HCT116 (cell line): ENCODE results near the gene ADAM10. TPM values are rescaled to one million over a fixed set of nuclear protein-coding genes. Genes with fewer than 3 reads are reported as not detected.

Experiments used
- ATAC-seq: fragments of 200-7000 bp; cut with Tn5 transposase; 2 replicates; pipeline ENCODE4 v1.9.1; 2020; ENCODE audit warnings: mild to moderate bottlenecking, moderate library complexity
- BruUV-seq: library from RNA; stranded (reverse); fragments of 400-500 nt; replicated peaks from 2 replicates; lab custom pipeline; 2021; lab: Mats Ljungman, UMichigan
- CTCF ChIA-PET: fragments of 300-600 bp; sonication (Branson Sonifier 250); formaldehyde crosslinking; loops from one replicate; lab custom pipeline; 2021; ENCODE audit warnings: antibody characterized with exemption; lab: Charles Lee
- POLR2A ChIA-PET: fragments of 300-600, 350-600 bp; sonication (Branson Sonifier 250); formaldehyde crosslinking; loops from one replicate; lab custom pipeline; 2021; ENCODE audit warnings: antibody characterized with exemption; lab: Charles Lee
- RAD21 ChIA-PET, 2 experiments: fragments of 300-600 bp; sonication (Branson Sonifier 250); formaldehyde crosslinking; loops; one replicate each; lab custom pipeline; 2023; ENCODE audit warnings: low total read pairs in 2 of 2; ENCODE audit not compliant: uncharacterized antibody in 2 of 2, unreplicated experiment in 2 of 2, low non-redundant PET in 1 of 2; lab: Charles Lee
- DNase-seq: peaks from one replicate; pipeline ENCODE4 v3.0.0-alpha.2; 2010; ENCODE audit warnings: low read depth, low spot score
- H2AFZ ChIP-seq: fragments of 200-600 bp; shearing (Covaris generic), sonication (generic); 2 replicates; pipeline ENCODE4 v1.6.1; 2017; ENCODE audit warnings: low read depth, mixed run types, mixed read lengths, antibody characterized with exemption, low read length; ENCODE audit not compliant: poor library complexity, severe bottlenecking
- H3K27ac ChIP-seq: 2 replicates; pipeline ENCODE4 v1.5.1; 2012; ENCODE audit warnings: low read depth, low read length
- H3K27me3 ChIP-seq: fragments of 200-600 bp; sonication (generic); 2 replicates; pipeline ENCODE4 v1.6.1; 2016; ENCODE audit warnings: mixed run types, low read length, mixed read lengths; ENCODE audit not compliant: insufficient read depth
- H3K36me3 ChIP-seq, 2 experiments: fragments of 200-500 bp in 1 of 2; fragments of 200-600 bp in 1 of 2; sonication (Bioruptor generic) in 1 of 2; sonication (generic) in 1 of 2; 2 replicates each; pipeline versions ENCODE4 v1.5.1 to v1.6.1; 2014 to 2016; ENCODE audit warnings: low read length in 2 of 2, inconsistent platforms in 1 of 2, mixed read lengths in 1 of 2, mixed run types in 1 of 2; ENCODE audit not compliant: insufficient read depth in 2 of 2, control insufficient read depth in 1 of 2
- H3K4me1 ChIP-seq, 2 experiments: fragments of 200-600 bp in 1 of 2; sonication (generic) in 1 of 2; 2 replicates each; pipeline versions ENCODE4 v1.5.1 to v1.6.1; 2012 to 2017; ENCODE audit warnings: low read length in 2 of 2, inconsistent platforms in 1 of 2, mild to moderate bottlenecking in 1 of 2, mixed read lengths in 1 of 2, mixed run types in 1 of 2, moderate library complexity in 1 of 2; ENCODE audit not compliant: insufficient read depth in 2 of 2, control insufficient read depth in 1 of 2
- H3K4me2 ChIP-seq: fragments of 200-600 bp; sonication (generic); 2 replicates; pipeline ENCODE4 v1.6.1; 2017; ENCODE audit warnings: mixed run types, low read length, mixed read lengths
- H3K4me3 ChIP-seq, 2 experiments: fragments of 200-600 bp in 1 of 2; sonication (generic) in 1 of 2; replicated peaks in 1 of 2; 2 replicates each; pipeline ENCODE4 v1.5.1; 2011 to 2016; ENCODE audit warnings: low read length in 2 of 2, control low read depth in 1 of 2, low read depth in 1 of 2, mild to moderate bottlenecking in 1 of 2, mixed read lengths in 1 of 2, mixed run types in 1 of 2
- H3K79me2 ChIP-seq: fragments of 200-600 bp; sonication (generic); 2 replicates; pipeline ENCODE4 v1.6.1; 2017; ENCODE audit warnings: mild to moderate bottlenecking, mixed run types, low read length, moderate library complexity, mixed read lengths; ENCODE audit not compliant: insufficient read depth
- H3K9ac ChIP-seq: fragments of 200-600 bp; sonication (generic); 2 replicates; pipeline ENCODE4 v1.6.1; 2016; ENCODE audit warnings: low read length, mixed read lengths
- H3K9me2 ChIP-seq: fragments of 200-600 bp; sonication (generic), shearing (Covaris generic); 2 replicates; pipeline ENCODE4 v1.6.1; 2017; ENCODE audit warnings: mixed run types, mild to moderate bottlenecking, moderate library complexity; ENCODE audit not compliant: insufficient read depth
- H3K9me3 ChIP-seq, 2 experiments: fragments of 200-500 bp in 1 of 2; fragments of 200-600 bp in 1 of 2; sonication (Bioruptor generic) in 1 of 2; sonication (generic) in 1 of 2; 2 replicates each; pipeline ENCODE4 v1.6.1; 2014 to 2017; ENCODE audit warnings: low read length in 2 of 2, mixed read lengths in 2 of 2, inconsistent platforms in 1 of 2, low read depth in 1 of 2, mild to moderate bottlenecking in 1 of 2, mixed run types in 1 of 2, moderate library complexity in 1 of 2; ENCODE audit not compliant: control insufficient read depth in 1 of 2, insufficient read depth in 1 of 2
- H4K20me1 ChIP-seq: fragments of 200-600 bp; sonication (generic), shearing (Covaris generic); 2 replicates; pipeline ENCODE4 v1.6.1; 2017; ENCODE audit warnings: mixed run types, mild to moderate bottlenecking, moderate library complexity; ENCODE audit not compliant: insufficient read depth
- ATF3 ChIP-seq: IDR thresholded peaks from 2 replicates; pipeline ENCODE4 v1.6.1; 2012
- CBX3 ChIP-seq: IDR thresholded peaks from 2 replicates; pipeline ENCODE4 v1.6.1; 2012; ENCODE audit warnings: low read depth
- CEBPB ChIP-seq: IDR thresholded peaks from 2 replicates; pipeline ENCODE4 v1.6.1; 2012; ENCODE audit warnings: low read depth
- CTCF ChIP-seq, 3 experiments: fragments of 200-600 bp in 1 of 3; sonication (generic) in 1 of 3; IDR thresholded peaks in 2 of 3; conservative IDR thresholded peaks in 1 of 3; 2 replicates each; pipeline ENCODE4 v1.5.1; 2012 to 2017; ENCODE audit warnings: low read depth in 2 of 3, low read length in 2 of 3, antibody characterized with exemption in 1 of 3, borderline replicate concordance in 1 of 3, control low read depth in 1 of 3, mild to moderate bottlenecking in 1 of 3, mixed read lengths in 1 of 3, mixed run types in 1 of 3, moderate library complexity in 1 of 3; ENCODE audit not compliant: insufficient read depth in 1 of 3
- EGR1 ChIP-seq: IDR thresholded peaks from 2 replicates; pipeline ENCODE4 v1.6.1; 2012; ENCODE audit warnings: low read depth
- ELF1 ChIP-seq: IDR thresholded peaks from 2 replicates; pipeline ENCODE4 v1.6.1; 2012; ENCODE audit warnings: low read depth, borderline replicate concordance
- EZH2 ChIP-seq: fragments of 200-600 bp; sonication (generic); IDR thresholded peaks from 2 replicates; pipeline ENCODE4 v1.6.1; 2017; ENCODE audit warnings: antibody characterized with exemption, mixed run types
- EZH2phosphoT487 ChIP-seq: fragments of 200-600 bp; IDR thresholded peaks from 2 replicates; pipeline ENCODE4 v1.6.1; 2018; ENCODE audit warnings: antibody characterized with exemption, borderline replicate concordance
- FOSL1 ChIP-seq: IDR thresholded peaks from 2 replicates; pipeline ENCODE4 v1.6.1; 2012; ENCODE audit warnings: low read depth
- JUND ChIP-seq: IDR thresholded peaks from 2 replicates; pipeline ENCODE4 v1.6.1; 2012
- MAX ChIP-seq: IDR thresholded peaks from 2 replicates; pipeline ENCODE4 v1.6.1; 2012
- POLR2A ChIP-seq: IDR thresholded peaks from 2 replicates; pipeline ENCODE4 v1.7.0; 2011; ENCODE audit warnings: borderline replicate concordance; ENCODE audit not compliant: insufficient read depth, insufficient read length; ENCODE audit errors: extremely low read depth
- REST ChIP-seq: IDR thresholded peaks from 2 replicates; pipeline ENCODE4 v1.6.1; 2012; ENCODE audit warnings: low read depth
- SIN3A ChIP-seq: IDR thresholded peaks from 2 replicates; pipeline ENCODE4 v1.6.1; 2012; ENCODE audit warnings: low read depth
- SP1 ChIP-seq: IDR thresholded peaks from 2 replicates; pipeline ENCODE4 v1.6.1; 2012; ENCODE audit warnings: low read depth
- SRF ChIP-seq: IDR thresholded peaks from 2 replicates; pipeline ENCODE4 v1.6.1; 2012; ENCODE audit warnings: low read depth
- TCF7L2 ChIP-seq: IDR thresholded peaks from 2 replicates; pipeline ENCODE4 v1.7.0; 2011; ENCODE audit warnings: borderline replicate concordance, inconsistent platforms; ENCODE audit not compliant: insufficient read depth, insufficient read length; ENCODE audit errors: extremely low read depth
- YY1 ChIP-seq: IDR thresholded peaks from 2 replicates; pipeline ENCODE4 v1.6.1; 2011; ENCODE audit warnings: low read length, low read depth, moderate library complexity, mild to moderate bottlenecking; ENCODE audit not compliant: insufficient replicate concordance; ENCODE audit errors: extremely low read depth
- ZBTB33 ChIP-seq: IDR thresholded peaks from 2 replicates; pipeline ENCODE4 v1.6.1; 2011; ENCODE audit warnings: mild to moderate bottlenecking, low read length, moderate library complexity; ENCODE audit not compliant: insufficient replicate concordance; ENCODE audit errors: extremely low read depth
- ZNF274 ChIP-seq: fragments of 200-500 bp; sonication (Bioruptor generic); IDR thresholded peaks from 2 replicates; pipeline ENCODE4 v1.6.1; 2014; ENCODE audit warnings: mild to moderate bottlenecking, low read depth, low read length, inconsistent platforms
- intact Hi-C: fragments of 100-400 bp; cut with micrococcal nuclease; formaldehyde crosslinking; loops from 2 replicates; pipeline ENCODE4 v1.10.0; 2022
- total RNA-seq: library from RNA; stranded (reverse); gene quantifications from one replicate; pipeline ENCODE4 v1.2.1, GENCODE V29; 2021; ENCODE audit not compliant: unreplicated experiment

The ADAM10 gene
- total RNA-seq, 1 experiment from 2014 or later: 158 TPM

GRCh38 chr15:58631319-58631718 is 118.2 kb downstream of the ADAM10 start:
- no TSS peak for BruUV-seq
- TF ChIP-seq EGR1: no peak
- no peak for TF ChIP-seq YY1
- no peak for TF ChIP-seq ATF3
- no peak for TF ChIP-seq ZNF274
- TF ChIP-seq ZBTB33: no peak
- TF ChIP-seq MAX: no peak
- no peak for TF ChIP-seq JUND
- no peak for TF ChIP-seq EZH2
- no peak for TF ChIP-seq CEBPB
- TF ChIP-seq ELF1: no peak
- no peak for TF ChIP-seq SIN3A
- no peak for TF ChIP-seq SRF
- TF ChIP-seq REST: no peak
- no peak for TF ChIP-seq TCF7L2
- no peak for TF ChIP-seq CBX3
- no peak for TF ChIP-seq CTCF (IDR thresholded peaks at IDR 0.05 in 2 of 3, conservative IDR thresholded peaks at IDR 0.05 in 1 of 3; ENCODE audit: borderline replicate concordance in 1 of 3, insufficient read depth in 1 of 3, low read depth in 2 of 3, low read length in 2 of 3)
- no peak for TF ChIP-seq FOSL1
- no peak for TF ChIP-seq SP1
- no peak for TF ChIP-seq EZH2phosphoT487
- no peak for TF ChIP-seq POLR2A
- TF ChIP-seq, all 23 proteins: peak for 0
- intact Hi-C loops: no loop called here
- ChIA-PET POLR2A (no interaction called here), CTCF (no interaction called here), RAD21 (no interaction called here)
- H3K9ac ChIP-seq: no peak overlapping the region
- ATAC-seq (no peak), DNase-seq (no peak)
- H3K27me3 ChIP-seq: no peaks in the 10 kb centered on the region
- no peak overlapping the region for H3K4me2 ChIP-seq
- H3K9me3 ChIP-seq: no peaks in the 10 kb centered on the region
- peaks cover 0 to 3% of the 10 kb centered on the region in 2 experiments; a peak in 1 of 4 replicates for H3K36me3 ChIP-seq
- no peaks in the 10 kb centered on the region for H4K20me1 ChIP-seq
- no peaks in the 10 kb centered on the region for H3K4me1 ChIP-seq
- H3K9me2 ChIP-seq: no peaks in the 10 kb centered on the region
- no peak overlapping the region for H3K4me3 ChIP-seq
- no peaks in the 10 kb centered on the region for H3K79me2 ChIP-seq
- no peak overlapping the region for H2AFZ ChIP-seq
- H3K27ac ChIP-seq: no peak overlapping the region
